CD14-positive monocyte (primary cell): Measurements from ENCODE around the gene KIF24. TPM values are rescaled to one million over a fixed set of nuclear protein-coding genes. Genes with fewer than 3 reads are reported as not detected.
A peak's percentile ranks its signal among the peaks of the same experiment; 100 is the strongest.

Source experiments
- DNase-seq, 3 donors: peaks; one replicate each; pipeline ENCODE4 v3.0.0-alpha.2; 2011 to 2022
- H2AFZ ChIP-seq: 2 replicates; pipeline ENCODE4 v1.6.0; 2012; ENCODE audit warnings: mild to moderate bottlenecking, low read depth, low read length, inconsistent platforms; ENCODE audit not compliant: insufficient read depth, poor library complexity, severe bottlenecking
- H3K27ac ChIP-seq, 2 donors: 1 replicate in 1 of 2; 2 replicates in 1 of 2; pipeline ENCODE4 v1.5.1; 2012 to 2013; ENCODE audit warnings: low read length in 2 of 2, control low read depth in 1 of 2, inconsistent platforms in 1 of 2, low read depth in 1 of 2, mild to moderate bottlenecking in 1 of 2
- H3K27me3 ChIP-seq, 2 donors: one replicate each; pipeline versions ENCODE4 v1.6.0 to v1.6.1; 2011 to 2013; ENCODE audit warnings: low read length in 2 of 2; ENCODE audit not compliant: control insufficient read depth in 2 of 2, insufficient read depth in 2 of 2
- H3K36me3 ChIP-seq, 2 donors: replicated peaks in 1 of 2; 1 replicate in 1 of 2; 2 replicates in 1 of 2; pipeline versions ENCODE4 v1.5.1 to v1.6.1; 2012 to 2013; ENCODE audit warnings: low read length in 2 of 2, control low read depth in 1 of 2, inconsistent platforms in 1 of 2, mild to moderate bottlenecking in 1 of 2; ENCODE audit not compliant: insufficient read depth in 2 of 2, control insufficient read depth in 1 of 2
- H3K4me1 ChIP-seq, 2 donors: 1 replicate in 1 of 2; 2 replicates in 1 of 2; pipeline versions ENCODE4 v1.5.1 to v1.6.1; 2012 to 2013; ENCODE audit warnings: low read length in 2 of 2, control low read depth in 1 of 2, inconsistent platforms in 1 of 2, mild to moderate bottlenecking in 1 of 2, moderate library complexity in 1 of 2; ENCODE audit not compliant: insufficient read depth in 2 of 2, control insufficient read depth in 1 of 2
- H3K4me2 ChIP-seq: replicated peaks from 2 replicates; pipeline ENCODE3; 2012; ENCODE audit warnings: low read length, moderate library complexity, mild to moderate bottlenecking; ENCODE audit not compliant: poor library complexity, severe bottlenecking; ENCODE audit errors: extremely low read depth
- H3K4me3 ChIP-seq, 3 experiments: fragments of 200-600 bp in 1 of 3; sonication (generic) in 1 of 3; replicated peaks in 1 of 3; 1 replicate in 2 of 3; 2 replicates in 1 of 3; pipeline ENCODE4 v1.5.1; 2011 to 2013; ENCODE audit warnings: low read length in 3 of 3, mild to moderate bottlenecking in 3 of 3, control low read depth in 2 of 3, low read depth in 2 of 3, inconsistent platforms in 1 of 3, moderate library complexity in 1 of 3
- H3K79me2 ChIP-seq: 2 replicates; pipeline ENCODE4 v1.6.0; 2012; ENCODE audit warnings: mild to moderate bottlenecking, control low read depth, inconsistent platforms, low read length, moderate library complexity; ENCODE audit not compliant: insufficient read depth
- H3K9ac ChIP-seq: 2 replicates; pipeline ENCODE4 v1.6.0; 2017; ENCODE audit warnings: low read length, mild to moderate bottlenecking; ENCODE audit not compliant: insufficient read depth, poor library complexity, severe bottlenecking
- H3K9me3 ChIP-seq, 2 donors: replicated peaks in 1 of 2; 1 replicate in 1 of 2; 2 replicates in 1 of 2; pipeline versions ENCODE4 v1.5.1 to v1.6.1; 2012 to 2013; ENCODE audit warnings: low read length in 2 of 2, control low read depth in 1 of 2; ENCODE audit not compliant: control insufficient read depth in 1 of 2, insufficient read depth in 1 of 2
- H4K20me1 ChIP-seq: 2 replicates; pipeline ENCODE4 v1.6.0; 2012; ENCODE audit warnings: mild to moderate bottlenecking, low read length, control low read depth, moderate library complexity; ENCODE audit not compliant: insufficient read depth
- H3K27ac Mint-ChIP-seq, 7 donors: one replicate each; pipeline ENCODE4 v1.8.0; 2020; ENCODE audit warnings: mild to moderate bottlenecking in 7 of 7, mixed read lengths in 7 of 7, moderate library complexity in 6 of 7, inconsistent platforms in 2 of 7
- H3K27me3 Mint-ChIP-seq, 3 donors: one replicate each; pipeline ENCODE4 v1.8.0; 2021 to 2022; ENCODE audit warnings: low read depth in 3 of 3, mild to moderate bottlenecking in 3 of 3, mixed read lengths in 3 of 3, moderate library complexity in 3 of 3, inconsistent platforms in 1 of 3
- H3K36me3 Mint-ChIP-seq, 2 donors: one replicate each; pipeline ENCODE4 v1.8.0; 2020; ENCODE audit warnings: mixed read lengths in 2 of 2, inconsistent platforms in 1 of 2, mild to moderate bottlenecking in 1 of 2
- H3K4me1 Mint-ChIP-seq: one replicate; pipeline ENCODE4 v1.8.0; 2020; ENCODE audit warnings: mild to moderate bottlenecking, mixed read lengths
- H3K4me3 Mint-ChIP-seq, 2 donors: one replicate each; pipeline ENCODE4 v1.8.0; 2020; ENCODE audit warnings: mild to moderate bottlenecking in 2 of 2, mixed read lengths in 2 of 2, moderate library complexity in 1 of 2
- H3K9me3 Mint-ChIP-seq, 7 donors: one replicate each; pipeline ENCODE4 v1.8.0; 2020 to 2022; ENCODE audit warnings: mixed read lengths in 7 of 7, mild to moderate bottlenecking in 6 of 7, moderate library complexity in 6 of 7, inconsistent platforms in 2 of 7
- CTCF ChIP-seq: fragments of 200-600 bp; IDR thresholded peaks from one replicate; pipeline ENCODE4 v1.8.0; 2022; ENCODE audit warnings: antibody characterized with exemption, mild to moderate bottlenecking
- WGBS: methylation state at CpG from one replicate; pipeline ENCODE4 v1.1.5; 2013; ENCODE audit warnings: missing lambda C conversion rate; ENCODE audit not compliant: insufficient coverage; 5-methylcytosine and 5-hydroxymethylcytosine counted together
- intact Hi-C, 2 donors: fragments of 100-400 bp; cut with micrococcal nuclease; formaldehyde crosslinking; loops; one replicate each; pipeline versions ENCODE4 v1.15.0 to v1.15.1; 2023
- polyA plus RNA-seq, 3 donors: library from polyadenylated mRNA; depleted of rRNA in 1 of 3; unstranded in 2 of 3; stranded (reverse) in 1 of 3; fragments of 300-500 nt in 2 of 3; fragments of >200 nt in 1 of 3; fragmentation: Illumina TruSeq in 2 of 3; gene quantifications; 1 replicate in 2 of 3; 2 replicates in 1 of 3; pipeline ENCODE4 v1.2.3, GENCODE V29; 2012 to 2021

Gene KIF24
- polyA plus RNA-seq, 3 donors = 0.13 to 0.31 TPM; not detected in 1

GRCh38 chr9:34343090-34343489 lies 14.0 kb upstream of the KIF24 start:
- no peak for DNase-seq

GRCh38 chr9:34341659-34342295 lies 12.7 kb upstream of the KIF24 start:
- WGBS = 100% methylated on average over 6 of the region's 7 CpGs

More at GRCh38 chr9:34343090-34343489, 14.0 kb upstream of the KIF24 start:
- H3K27ac ChIP-seq = no peak overlapping the region
- peaks cover 52 to 77% of the 10 kb centered on the region in 2 donors for H3K36me3 ChIP-seq
- Mint-ChIP-seq H3K36me3 (peaks cover 51 to 77% of the 10 kb centered on the region in 2 donors), H3K27me3 (no peaks in the 10 kb centered on the region), H3K27ac (peak overlapping the region in 1 of 7 donors; percentile 54), H3K4me3 (no peak overlapping the region), H3K4me1 (peaks cover 2% of the 10 kb centered on the region), H3K9me3 (no peaks in the 10 kb centered on the region)
- no peaks in the 10 kb centered on the region for H3K27me3 ChIP-seq
- H3K4me2 ChIP-seq = no peak overlapping the region
- no peaks in the 10 kb centered on the region for H4K20me1 ChIP-seq
- no peaks in the 10 kb centered on the region for H3K4me1 ChIP-seq
- H2AFZ ChIP-seq = no peak overlapping the region
- 96% methylated on average over 5 of the region's 5 CpGs for WGBS
- no peak overlapping the region for H3K9ac ChIP-seq
- no peak for TF ChIP-seq CTCF
- H3K9me3 ChIP-seq = no peaks in the 10 kb centered on the region
- intact Hi-C loops = no loop called here
- H3K4me3 ChIP-seq = no peak overlapping the region
- no peaks in the 10 kb centered on the region for H3K79me2 ChIP-seq

More at GRCh38 chr9:34341659-34342295, 12.7 kb upstream of the KIF24 start:
- no peak for TF ChIP-seq CTCF
- H3K36me3 ChIP-seq = peaks cover 54 to 75% of the 10 kb centered on the region in 2 donors
- H3K9me3 ChIP-seq = no peaks in the 10 kb centered on the region
- Mint-ChIP-seq H3K4me1 (no peaks in the 10 kb centered on the region), H3K36me3 (peaks cover 56 to 78% of the 10 kb centered on the region in 2 donors), H3K9me3 (no peaks in the 10 kb centered on the region), H3K27ac (peak overlapping the region in 1 of 7 donors; percentile 9), H3K27me3 (no peaks in the 10 kb centered on the region), H3K4me3 (no peak overlapping the region)
- H3K4me3 ChIP-seq = no peak overlapping the region
- H3K27me3 ChIP-seq = no peaks in the 10 kb centered on the region
- H3K9ac ChIP-seq = no peak overlapping the region
- H3K4me2 ChIP-seq = no peak overlapping the region
- peaks cover under 1% of the 10 kb centered on the region for H3K79me2 ChIP-seq
- H3K27ac ChIP-seq = no peak overlapping the region
- intact Hi-C loops = no loop called here
- DNase-seq = no peak
- peaks cover 4% of the 10 kb centered on the region for H4K20me1 ChIP-seq
- H3K4me1 ChIP-seq = no peaks in the 10 kb centered on the region
- H2AFZ ChIP-seq = no peak overlapping the region
